Measurements from ENCODE around the gene NAXD. TPM values are rescaled to one million over a fixed set of nuclear protein-coding genes. Genes with fewer than 3 reads are reported as not detected.
A peak's percentile ranks its signal among the peaks of the same experiment; 100 is the strongest.

Gene NAXD
- total RNA-seq, 1 donor from 2014 or later: 17.2 TPM

- H3K36me3 ChIP-seq: no peaks in the 10 kb centered on the region
- peak in 1 of 2 donors; percentile 61 for DNase-seq (ENCODE audit: extremely low spot score in 2 of 2)
- H3K4me3 ChIP-seq: no peak overlapping the region
- TF ChIP-seq POLR2A (IDR thresholded peaks at IDR 0.05): no peak
- no peak for TF ChIP-seq POLR2AphosphoS5 (IDR thresholded peaks at IDR 0.05; ENCODE audit: insufficient read depth in 1 of 2, low read depth in 1 of 2)
- TF ChIP-seq CTCF (IDR thresholded peaks at IDR 0.05): no peak
- no peaks in the 10 kb centered on the region for H3K9me3 ChIP-seq
- H3K27me3 ChIP-seq: no peaks in the 10 kb centered on the region
- no peaks in the 10 kb centered on the region for H3K4me1 ChIP-seq
- no peak overlapping the region for H3K27ac ChIP-seq
- intact Hi-C loops (cut with DNase I): no loop called here
Measured at GRCh38 chr13:110583178-110583865, 32.0 kb upstream of the NAXD start.

DNA sequence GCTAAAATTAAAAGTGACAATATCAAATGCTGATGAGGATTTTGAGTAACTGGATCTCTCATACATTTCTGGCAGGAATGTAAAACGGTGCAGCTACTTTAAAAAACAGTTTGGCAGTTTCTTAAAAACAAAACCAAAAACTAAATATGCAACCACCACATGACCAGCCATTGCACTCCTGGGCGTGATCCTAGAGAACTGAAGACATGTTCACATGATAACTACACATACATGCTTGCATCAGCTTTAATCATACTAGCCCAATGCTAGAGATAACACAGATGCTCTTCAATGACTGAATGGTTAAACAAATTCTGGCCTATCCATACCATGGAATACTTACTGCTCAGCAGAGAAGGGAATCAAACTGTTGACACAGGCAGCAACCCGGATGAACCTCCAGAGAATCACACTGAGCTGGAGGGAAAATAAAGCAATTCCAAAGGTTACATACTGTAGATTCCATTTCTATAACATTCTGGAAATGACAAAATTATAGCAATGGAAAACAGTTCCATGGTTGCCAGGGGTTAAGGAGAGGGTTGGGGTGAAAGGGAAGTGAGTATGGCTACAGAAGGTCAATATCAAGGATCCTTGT lies 25.5 kb upstream of the NAXD start:
- H3K4me3 ChIP-seq: no peak overlapping the region
- TF ChIP-seq CTCF (IDR thresholded peaks at IDR 0.05): no peak
- TF ChIP-seq POLR2A (IDR thresholded peaks at IDR 0.05): no peak
- no peak for TF ChIP-seq POLR2AphosphoS5 (IDR thresholded peaks at IDR 0.05; ENCODE audit: insufficient read depth in 1 of 2, low read depth in 1 of 2)
- no peak for DNase-seq (ENCODE audit: extremely low spot score in 2 of 2)
- no peaks in the 10 kb centered on the region for H3K36me3 ChIP-seq
- no peaks in the 10 kb centered on the region for H3K9me3 ChIP-seq
- no peaks in the 10 kb centered on the region for H3K4me1 ChIP-seq
- no peaks in the 10 kb centered on the region for H3K27me3 ChIP-seq
- H3K27ac ChIP-seq: no peak overlapping the region
- intact Hi-C loops (cut with DNase I): loop anchor here (10.0 kb wide), 1 partner anchor 225 kb away; no protein-coding TSS in a partner anchor

GRCh38 chr13:110590577-110590976 lies 24.8 kb upstream of the NAXD start:
- H3K4me3 ChIP-seq: no peak overlapping the region
- H3K9me3 ChIP-seq: no peaks in the 10 kb centered on the region
- no peak overlapping the region for H3K27ac ChIP-seq
- no peaks in the 10 kb centered on the region for H3K4me1 ChIP-seq
- TF ChIP-seq POLR2A (IDR thresholded peaks at IDR 0.05) (no peak), CTCF (IDR thresholded peaks at IDR 0.05) (no peak), POLR2AphosphoS5 (IDR thresholded peaks at IDR 0.05; ENCODE audit: insufficient read depth in 1 of 2, low read depth in 1 of 2) (no peak)
- H3K27me3 ChIP-seq: no peaks in the 10 kb centered on the region
- intact Hi-C loops (cut with DNase I): loop anchor here (10.0 kb wide), 1 partner anchor 224 kb away; no protein-coding TSS in a partner anchor
- H3K36me3 ChIP-seq: no peaks in the 10 kb centered on the region
- no peak for DNase-seq (ENCODE audit: extremely low spot score in 2 of 2)

GRCh38 chr13:110592665-110593064 lies 22.7 kb upstream of the NAXD start:
- Histone ChIP-seq H3K4me1 (peaks cover 4% of the 10 kb centered on the region), H3K4me3 (no peak overlapping the region), H3K27me3 (no peaks in the 10 kb centered on the region), H3K36me3 (no peaks in the 10 kb centered on the region), H3K9me3 (no peaks in the 10 kb centered on the region), H3K27ac (no peak overlapping the region)
- TF ChIP-seq POLR2AphosphoS5 (IDR thresholded peaks at IDR 0.05; ENCODE audit: insufficient read depth in 1 of 2, low read depth in 1 of 2) (no peak), CTCF (IDR thresholded peaks at IDR 0.05) (no peak), POLR2A (IDR thresholded peaks at IDR 0.05) (no peak)
- intact Hi-C loops (cut with DNase I): loop anchor here (10.0 kb wide), 1 partner anchor 222 kb away; no protein-coding TSS in a partner anchor
- no peak for DNase-seq (ENCODE audit: extremely low spot score in 2 of 2)

All from vagina (tissue), 2 donors.